G401 (cell line): ENCODE measurements around the gene GPR183. TPM values are rescaled to one million over a fixed set of nuclear protein-coding genes. Genes with fewer than 3 reads are reported as not detected.

Experiments used
- DNase-seq: peaks from one replicate; pipeline ENCODE4 v3.0.0-alpha.2; 2015; ENCODE audit warnings: low spot score
- in situ Hi-C: cut with HindIII; loops from 2 replicates; pipeline ENCODE4 v1.10.0; 2016; ENCODE audit warnings: low sequenced_read_pairs, mixed read lengths
- total RNA-seq: library from RNA; depleted of rRNA; stranded (reverse); fragments of >200 nt; shearing (Covaris generic); gene quantifications from 2 replicates; pipeline ENCODE4 v1.2.3, GENCODE V29; 2014

Gene GPR183
- total RNA-seq, 1 experiment from 2014 or later, result not detected

GRCh38 chr13:99280166-99280565 is 27.0 kb downstream of the GPR183 start:
- DNase-seq, result no peak
- in situ Hi-C loops, result no loop called here

DNA sequence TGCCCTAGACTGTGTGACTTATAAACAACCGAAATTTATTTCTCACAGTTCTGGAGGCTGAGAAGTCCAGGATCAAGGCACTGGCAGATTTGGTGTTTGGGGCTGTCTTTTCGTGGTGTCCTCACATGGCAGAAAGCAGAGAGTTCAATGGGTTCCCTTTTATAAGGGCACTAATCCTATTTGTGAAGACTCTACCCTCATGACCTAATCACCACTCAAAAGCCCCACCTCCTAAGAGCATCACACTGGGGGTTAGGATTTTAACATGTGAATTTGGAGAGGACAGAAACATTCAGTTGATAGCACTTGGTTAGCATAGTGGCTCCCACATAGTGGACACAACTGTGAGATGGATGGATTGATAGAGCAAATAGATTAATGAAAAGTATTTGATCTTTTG is 27.6 kb downstream of the GPR183 start:
- in situ Hi-C loops, result no loop called here
- no peak for DNase-seq

- in situ Hi-C loops, result no loop called here
- DNase-seq, result no peak
Observed at GRCh38 chr13:99278843-99279242, 28.4 kb downstream of the GPR183 start.

GRCh38 chr13:99278200-99278599 is 29.0 kb downstream of the GPR183 start:
- DNase-seq, result no peak
- in situ Hi-C loops, result no loop called here

GRCh38 chr13:99277629-99278028 is 29.6 kb downstream of the GPR183 start:
- in situ Hi-C loops, result no loop called here
- DNase-seq, result no peak

DNA sequence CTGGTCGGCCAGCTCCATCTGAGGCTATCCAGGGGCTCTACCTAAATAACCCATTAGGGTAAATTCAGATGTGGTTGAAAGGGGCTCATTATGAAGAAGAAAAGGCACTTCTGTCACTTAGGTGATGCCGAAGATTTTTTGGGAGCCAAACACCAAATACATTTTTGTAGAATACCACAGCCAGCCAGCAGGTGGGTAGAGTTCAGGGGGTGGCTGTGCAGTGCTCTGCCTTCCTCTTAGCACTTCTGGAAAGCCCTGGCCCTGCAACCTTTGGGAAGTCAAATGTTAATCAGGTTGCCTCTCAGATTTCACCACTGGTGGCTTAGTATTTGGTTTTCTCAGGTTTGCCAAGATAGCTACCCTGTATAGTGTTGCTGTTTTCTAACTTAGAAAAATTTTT is 30.5 kb downstream of the GPR183 start:
- no peak for DNase-seq
- in situ Hi-C loops, result no loop called here

DNA sequence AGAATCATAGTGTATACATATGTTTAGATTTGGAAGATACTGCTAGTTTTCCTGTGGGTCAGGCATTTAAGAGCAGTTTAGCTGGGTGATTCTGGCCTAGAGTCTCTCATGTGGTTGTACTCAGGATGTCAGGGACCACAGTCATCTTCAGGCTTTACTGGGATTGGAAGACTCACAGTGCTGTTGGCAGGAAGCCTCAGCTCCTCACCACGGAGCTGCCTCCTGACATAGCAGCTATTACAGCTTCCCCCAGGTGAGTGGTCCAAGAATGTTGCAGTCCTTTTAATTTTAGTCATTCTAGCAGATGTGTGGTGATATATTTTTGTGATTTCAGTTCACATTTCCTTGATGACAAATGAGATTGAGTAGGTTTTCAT is 32.1 kb downstream of the GPR183 start:
- peak; percentile 35 for DNase-seq
- in situ Hi-C loops, result no loop called here

DNA sequence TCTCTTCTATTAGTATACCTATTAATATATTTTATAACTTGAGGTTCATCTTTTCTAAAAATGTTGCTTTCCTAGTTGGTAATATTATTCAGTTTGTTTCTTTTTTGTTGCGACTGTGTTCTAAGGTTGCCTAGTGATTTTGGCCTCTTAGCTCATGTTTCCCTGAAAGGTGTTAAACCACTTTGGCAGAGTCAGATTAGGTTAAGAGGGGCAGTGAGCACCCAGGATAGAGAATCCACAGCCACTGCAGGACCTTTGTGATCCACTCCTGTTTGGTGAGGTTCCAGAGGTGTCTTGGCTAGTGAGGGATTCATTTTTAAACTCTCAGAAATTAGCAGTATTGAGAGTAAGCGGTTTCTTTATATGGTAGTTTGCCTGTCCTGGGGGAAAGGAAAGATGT is 34.1 kb downstream of the GPR183 start:
- no peak for DNase-seq
- in situ Hi-C loops, result no loop called here

- no peak for DNase-seq
- in situ Hi-C loops, result no loop called here
Observed at GRCh38 chr13:99272481-99272880, 34.7 kb downstream of the GPR183 start.

DNA sequence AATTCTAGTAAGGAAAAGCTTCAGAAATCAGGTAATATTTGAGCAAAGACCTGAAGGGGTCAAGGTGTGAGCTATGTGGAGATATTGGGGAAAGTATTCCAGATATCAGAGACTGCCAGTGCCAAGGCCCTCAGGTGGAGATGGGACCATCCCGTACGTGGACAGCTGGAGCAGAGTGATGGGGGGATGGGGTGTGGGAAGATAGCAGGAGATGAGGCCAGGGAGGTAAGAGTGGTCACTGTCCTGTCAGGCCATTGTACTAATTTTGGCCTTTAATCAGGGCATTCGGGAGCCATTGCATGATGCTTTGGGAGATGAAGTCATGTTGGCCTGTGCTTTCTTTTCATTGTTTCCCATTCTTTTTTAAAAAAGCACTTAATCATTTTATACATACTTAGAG is 36.0 kb downstream of the GPR183 start:
- in situ Hi-C loops, result no loop called here
- no peak for DNase-seq

DNA sequence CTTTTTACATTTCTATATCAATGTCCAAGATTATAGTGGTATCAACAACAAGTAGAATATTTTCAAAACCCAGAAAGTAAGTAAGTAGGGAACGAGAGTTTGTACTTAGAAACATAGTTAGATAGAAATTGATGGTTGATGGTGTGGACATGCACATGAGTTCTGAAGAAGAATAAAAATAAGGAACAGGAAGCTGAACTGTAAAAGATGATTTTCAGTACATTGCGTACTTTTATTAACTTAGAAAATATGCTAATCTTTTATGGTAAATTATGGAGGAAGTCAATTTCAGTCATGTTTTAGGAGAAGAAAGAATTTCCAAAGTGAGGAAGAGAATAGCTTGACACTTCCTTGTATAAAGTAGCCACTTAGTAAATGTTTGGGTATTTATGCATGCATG is 36.7 kb downstream of the GPR183 start:
- in situ Hi-C loops, result no loop called here

GRCh38 chr13:99269627-99270241 is 37.5 kb downstream of the GPR183 start:
- in situ Hi-C loops, result no loop called here

More for the DNA sequence above, 36.7 kb downstream of the GPR183 start:
- DNase-seq, result no peak

GRCh38 chr13:99268822-99269221 is 38.4 kb downstream of the GPR183 start:
- in situ Hi-C loops, result no loop called here
- DNase-seq, result no peak

More at GRCh38 chr13:99269627-99270241, 37.5 kb downstream of the GPR183 start:
- DNase-seq, result peak; percentile 37

DNA sequence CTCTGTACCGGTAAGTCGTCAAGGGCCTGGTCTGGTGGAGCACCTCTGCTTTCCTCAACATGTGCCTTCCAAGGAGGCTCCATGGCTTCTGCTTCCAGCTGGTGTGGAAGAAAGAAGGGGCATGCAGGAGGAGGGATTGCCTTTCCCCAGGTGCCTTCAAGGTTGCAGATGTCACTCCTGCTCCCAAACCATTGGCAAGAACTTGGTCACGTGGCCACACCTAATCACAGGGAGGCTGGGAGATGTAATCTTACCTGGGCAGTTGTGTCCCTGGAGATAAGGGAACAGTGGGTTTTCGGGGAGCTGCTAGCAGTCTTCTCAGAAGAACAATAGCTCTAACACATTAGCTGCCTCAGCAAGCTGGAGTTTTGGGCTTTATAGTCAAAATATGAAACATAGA is 39.3 kb downstream of the GPR183 start:
- in situ Hi-C loops, result no loop called here
- no peak for DNase-seq

DNA sequence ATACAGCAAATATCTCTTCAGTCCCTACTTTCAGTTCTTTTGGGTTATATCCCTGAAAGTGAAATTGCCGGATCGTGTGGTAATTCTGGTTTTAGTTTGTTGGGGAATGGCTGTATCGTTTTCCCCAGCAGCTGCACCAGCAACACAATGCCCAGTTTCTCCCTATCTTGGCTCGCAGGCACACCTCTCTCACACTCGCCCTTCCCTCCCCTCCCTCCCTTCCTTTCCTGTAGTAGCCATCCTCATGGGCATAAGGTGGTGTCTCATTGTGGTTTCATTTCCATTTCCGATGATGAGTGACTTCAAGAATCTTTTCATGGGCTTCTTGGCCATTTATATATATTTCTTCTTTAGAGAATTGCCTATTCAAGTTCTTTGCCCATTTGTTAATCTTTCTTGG is 40.4 kb downstream of the GPR183 start:
- in situ Hi-C loops, result no loop called here
- DNase-seq, result no peak

- peak; percentile 70 for DNase-seq
- in situ Hi-C loops, result no loop called here
Observed at GRCh38 chr13:99265821-99266426, 41.3 kb downstream of the GPR183 start.

DNA sequence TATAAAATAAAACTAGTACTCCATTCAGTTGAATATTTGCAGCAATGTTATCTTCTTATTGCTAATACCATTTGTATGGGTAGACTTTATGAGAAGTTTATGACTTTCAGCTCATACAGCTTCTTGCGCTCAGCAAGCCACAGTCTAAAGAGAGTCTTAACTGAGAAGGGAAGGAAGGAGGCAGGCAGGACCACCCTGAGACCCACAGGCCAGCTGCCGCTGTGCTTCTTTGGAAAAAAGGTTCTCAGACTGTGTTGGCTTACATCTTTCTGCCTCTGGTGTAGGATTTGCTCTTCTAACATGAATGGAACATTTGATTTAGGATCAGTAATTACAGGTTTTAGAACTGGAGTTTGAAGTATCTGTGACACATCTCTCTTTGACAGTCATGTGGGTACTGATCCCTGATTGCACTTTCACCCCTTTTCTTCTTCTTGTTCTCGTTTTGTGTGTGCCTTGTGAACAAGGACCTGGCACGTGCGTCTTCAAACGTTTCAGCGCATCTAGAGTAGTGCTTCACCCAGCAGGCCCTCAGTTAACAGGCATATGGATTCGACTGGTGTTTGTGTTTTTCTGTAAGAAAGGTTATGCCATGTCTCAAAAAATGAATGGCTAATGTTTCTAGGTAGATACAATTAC is 41.9 kb downstream of the GPR183 start:
- DNase-seq, result no peak
- in situ Hi-C loops, result no loop called here

GRCh38 chr13:99264051-99264450 is 43.1 kb downstream of the GPR183 start:
- no peak for DNase-seq
- in situ Hi-C loops, result no loop called here

DNA sequence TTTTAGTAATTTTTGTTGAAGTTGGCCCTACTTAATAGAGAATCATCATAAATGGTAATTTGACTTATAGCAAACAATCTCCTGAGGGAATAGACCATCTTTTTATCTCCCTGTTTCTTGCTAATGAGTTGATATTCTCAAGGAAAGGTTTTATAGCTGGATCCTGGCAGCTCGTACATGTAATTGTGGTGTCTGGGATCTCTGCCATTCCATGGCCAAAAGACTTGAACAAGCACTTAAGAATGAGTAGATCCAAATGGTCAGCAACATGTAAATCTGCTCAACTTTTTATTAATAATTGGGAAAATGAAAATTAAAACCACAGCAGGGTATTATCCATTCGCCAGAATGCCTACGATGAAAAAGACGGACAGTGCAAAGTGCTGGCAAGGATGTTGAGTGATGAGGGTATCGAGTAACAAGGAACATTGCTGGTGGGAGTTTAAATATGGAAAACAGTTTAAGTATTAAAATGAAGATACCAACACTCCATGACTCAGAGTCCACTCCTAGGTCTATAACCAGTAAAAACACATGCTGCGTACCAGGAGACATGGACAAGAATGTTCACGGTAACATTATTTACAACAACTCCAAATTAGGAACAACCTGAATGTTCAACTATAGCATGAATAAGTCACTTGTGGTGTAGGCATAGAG is 43.9 kb downstream of the GPR183 start:
- in situ Hi-C loops, result no loop called here
- DNase-seq, result no peak

DNA sequence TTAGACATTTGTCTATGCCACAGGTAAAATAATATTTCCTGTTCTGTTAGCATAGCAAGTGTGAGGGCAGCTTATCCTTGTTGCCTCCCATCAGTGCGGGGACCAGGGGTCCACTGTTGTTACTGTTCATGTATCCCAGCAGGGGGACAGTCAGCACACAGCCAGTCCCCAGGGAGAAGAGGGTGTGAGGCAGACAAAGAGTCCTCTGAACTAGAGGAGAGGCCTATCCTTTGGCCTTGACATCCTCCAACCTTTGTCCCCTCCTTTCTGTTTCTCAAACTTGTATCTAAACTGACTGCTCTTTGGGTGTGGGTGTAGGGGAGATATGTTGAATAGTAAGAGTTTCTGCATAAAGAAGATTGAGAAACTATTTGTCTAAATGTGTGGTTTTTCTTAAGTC is 46.1 kb downstream of the GPR183 start:
- no peak for DNase-seq
- in situ Hi-C loops, result no loop called here
